HG02678 (cell line): Measurements from ENCODE around the gene TBC1D30.
"Not testable (repeated sequence)": the region's sequence is repeated elsewhere in the genome, so short reads cannot be mapped to it uniquely, and the experiment has no call there.

Experiments used
- ATAC-seq: cut with Tn5 transposase; IDR thresholded peaks from one replicate; pipeline ENCODE4 v1.9.1; 2021; ENCODE audit warnings: mild to moderate bottlenecking, moderate library complexity; ENCODE audit not compliant: unreplicated experiment

The TBC1D30 gene

DNA sequence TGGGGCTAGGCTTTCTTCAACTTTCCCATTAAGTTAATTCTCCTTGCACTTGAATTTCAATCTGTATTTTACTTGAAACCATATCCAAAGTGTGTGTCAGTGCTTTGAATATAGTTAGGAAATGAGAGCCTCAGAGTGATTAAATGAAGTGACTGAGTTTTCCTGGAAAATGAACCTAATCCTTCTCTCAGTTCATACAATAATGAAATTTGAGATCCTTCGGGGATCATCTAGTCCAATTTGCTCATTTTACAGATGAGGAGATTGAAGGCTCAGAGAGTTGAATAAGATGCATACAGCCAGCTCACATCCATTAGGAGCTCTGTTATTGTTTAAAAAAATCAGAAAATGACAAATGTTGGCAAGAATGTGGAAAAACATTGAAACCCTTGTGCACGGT is 18.3 kb upstream of the TBC1D30 start:
- ATAC-seq, result no peak

DNA sequence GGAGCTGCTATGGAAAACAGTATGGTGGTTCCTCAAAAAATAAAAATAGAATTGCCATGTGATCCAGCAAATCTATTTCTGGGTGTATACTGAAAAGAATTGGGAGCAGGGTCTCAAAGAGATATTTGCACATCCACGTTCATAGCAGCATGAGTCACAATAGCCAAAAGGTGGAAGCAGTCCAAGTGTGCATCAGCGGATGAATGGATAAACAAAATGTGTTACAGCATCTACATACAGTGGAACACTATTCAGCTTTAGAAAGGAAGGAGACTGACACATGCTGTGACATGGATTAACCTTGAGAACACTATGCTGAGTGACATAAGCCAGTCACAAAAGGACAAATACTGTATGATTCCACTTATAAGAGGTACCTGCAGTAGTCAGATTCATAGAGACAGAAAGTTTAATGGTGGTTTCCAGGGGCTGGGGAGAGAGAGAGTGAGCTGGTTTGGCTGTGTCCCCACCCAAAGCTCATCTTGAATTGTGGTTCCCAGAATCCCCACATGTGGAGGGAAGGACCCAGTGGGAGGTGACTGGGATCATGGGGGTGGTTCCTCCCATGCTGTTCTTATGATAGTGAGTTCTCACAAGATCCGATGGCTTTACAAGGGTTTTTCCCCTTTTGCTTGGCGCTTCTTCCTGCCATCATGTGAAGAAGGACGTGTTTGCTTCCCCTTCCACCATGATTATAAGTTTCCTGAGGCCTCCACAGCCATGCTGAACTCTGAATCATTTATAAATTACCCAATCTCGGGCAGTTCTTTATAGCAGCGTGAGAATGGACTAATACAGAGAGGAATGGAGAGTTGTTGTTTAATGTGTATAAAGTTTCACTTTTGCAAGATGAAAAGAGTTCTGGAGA is 17.6 kb upstream of the TBC1D30 start:
- ATAC-seq, result no peak

DNA sequence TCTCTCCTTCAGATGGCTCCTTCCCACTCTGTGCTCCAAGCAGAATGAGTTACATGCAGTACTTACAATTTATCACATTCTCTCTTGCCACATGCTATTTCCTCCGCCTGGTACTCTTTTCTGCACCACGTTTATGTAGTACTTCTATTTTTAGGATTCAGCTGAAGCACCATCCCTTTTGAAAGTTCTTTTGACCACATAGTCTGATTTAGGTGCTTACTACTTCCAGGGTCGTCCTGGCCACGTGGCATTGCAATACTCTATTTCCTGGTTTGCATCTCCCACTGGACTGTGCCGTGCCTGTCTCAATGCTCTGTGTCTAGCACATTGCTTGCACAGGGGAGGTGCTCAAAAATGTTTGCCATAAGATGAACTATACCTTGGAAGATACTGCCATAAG is 16.3 kb upstream of the TBC1D30 start:
- ATAC-seq, result no peak

DNA sequence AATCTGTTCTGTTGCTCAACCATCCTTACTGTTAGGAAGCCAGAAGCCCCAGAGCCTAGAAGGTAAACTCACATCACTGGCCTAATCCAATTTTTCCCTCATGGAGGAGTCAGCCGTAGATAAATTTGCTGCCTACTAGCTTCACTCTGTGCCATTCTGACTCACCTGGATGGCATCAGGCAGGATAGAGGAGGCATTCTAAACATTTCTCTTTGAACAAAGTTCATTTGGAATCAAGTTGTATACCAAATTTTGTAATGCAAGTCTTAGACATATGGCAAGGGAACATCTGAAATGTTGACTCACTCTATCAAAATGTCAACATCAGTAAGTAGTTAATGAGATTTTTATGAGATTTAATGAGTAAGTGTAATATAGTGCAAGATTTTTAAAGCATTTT is 13.6 kb upstream of the TBC1D30 start:
- ATAC-seq, result no peak

DNA sequence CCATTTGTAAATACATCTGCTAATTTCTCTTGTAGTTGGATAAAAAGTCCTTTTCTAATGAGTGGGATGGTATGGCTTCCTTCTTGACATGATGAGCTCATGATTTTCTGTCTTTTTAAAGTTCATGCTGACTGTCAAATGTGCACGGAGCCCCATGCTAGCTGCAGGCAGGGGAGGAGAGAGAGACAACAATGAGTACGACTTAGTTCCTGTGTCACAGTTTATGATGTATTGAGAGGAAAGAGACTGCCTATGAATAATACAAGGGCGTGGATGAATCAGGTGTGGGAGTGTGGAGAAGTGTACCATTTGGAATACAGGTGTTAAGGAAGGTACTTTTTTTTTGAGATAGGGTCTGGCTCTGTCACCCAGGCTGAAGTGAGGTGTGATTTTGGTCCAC is 10.7 kb upstream of the TBC1D30 start:
- ATAC-seq, result no peak

DNA sequence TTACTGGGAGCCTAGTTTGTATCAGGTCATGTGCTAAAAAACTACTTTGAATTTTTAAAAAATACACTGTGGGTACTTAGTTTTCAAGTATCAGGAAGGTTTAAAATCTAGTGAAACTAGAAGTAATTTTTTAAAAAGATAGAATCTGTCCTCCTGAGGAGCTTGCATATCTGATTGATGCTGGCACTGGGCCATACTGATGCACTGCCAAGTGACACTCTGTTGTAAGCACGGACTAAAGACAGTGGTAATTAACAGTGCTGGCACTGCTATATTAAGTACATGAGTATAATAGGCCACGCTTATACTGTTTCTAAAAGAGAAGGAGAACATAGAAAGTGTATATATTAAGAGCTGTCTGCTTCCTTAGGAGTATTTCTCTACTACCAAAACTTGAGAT is 10.0 kb upstream of the TBC1D30 start:
- ATAC-seq, result no peak

DNA sequence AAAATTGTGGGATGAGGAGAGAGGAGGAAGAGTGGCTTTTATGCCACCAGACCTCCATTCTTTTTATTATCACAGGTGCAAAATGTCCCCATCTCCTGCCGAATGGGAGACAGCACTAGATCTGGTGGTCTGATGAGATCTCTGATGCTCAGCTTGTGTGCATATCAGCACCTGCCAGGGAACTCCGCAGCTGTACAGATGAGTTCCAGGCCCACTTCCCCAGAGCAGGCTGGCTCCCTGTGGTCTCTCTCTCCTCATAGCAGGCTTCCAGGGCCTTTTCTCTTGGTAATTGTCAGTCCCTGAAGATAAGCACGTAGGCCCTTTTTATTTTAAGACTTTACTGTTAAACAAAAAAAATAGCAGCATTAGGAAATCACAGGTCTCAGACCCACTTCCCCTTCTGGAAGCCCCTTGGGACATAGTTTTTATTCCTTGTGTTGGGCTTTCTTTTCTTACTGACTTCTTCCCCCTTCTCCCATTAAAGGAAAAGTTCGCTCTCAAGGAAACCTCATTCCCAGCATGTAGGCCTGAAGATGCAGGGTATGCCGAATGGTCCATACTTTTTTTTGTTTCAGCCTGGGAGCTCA is 4.5 kb upstream of the TBC1D30 start:
- no peak for ATAC-seq

DNA sequence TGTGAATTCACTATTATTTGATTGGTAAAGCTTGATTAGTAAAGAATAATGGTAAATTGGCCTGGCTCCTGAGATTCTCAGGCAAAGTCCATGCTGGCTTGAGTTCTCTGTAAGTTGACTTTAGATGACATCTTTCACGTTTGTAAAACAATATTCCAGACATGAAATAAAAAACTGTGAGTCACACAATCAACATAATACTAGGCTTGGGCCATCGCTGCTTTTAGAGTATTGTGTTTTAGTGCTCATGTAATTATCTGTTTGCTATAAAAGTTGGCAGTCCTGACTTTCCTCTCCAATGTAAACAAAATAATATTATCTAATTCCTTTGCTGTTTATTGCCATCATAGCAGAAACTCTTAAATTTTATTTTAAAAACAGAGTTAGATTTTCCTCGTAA is 3.9 kb upstream of the TBC1D30 start:
- no peak for ATAC-seq

DNA sequence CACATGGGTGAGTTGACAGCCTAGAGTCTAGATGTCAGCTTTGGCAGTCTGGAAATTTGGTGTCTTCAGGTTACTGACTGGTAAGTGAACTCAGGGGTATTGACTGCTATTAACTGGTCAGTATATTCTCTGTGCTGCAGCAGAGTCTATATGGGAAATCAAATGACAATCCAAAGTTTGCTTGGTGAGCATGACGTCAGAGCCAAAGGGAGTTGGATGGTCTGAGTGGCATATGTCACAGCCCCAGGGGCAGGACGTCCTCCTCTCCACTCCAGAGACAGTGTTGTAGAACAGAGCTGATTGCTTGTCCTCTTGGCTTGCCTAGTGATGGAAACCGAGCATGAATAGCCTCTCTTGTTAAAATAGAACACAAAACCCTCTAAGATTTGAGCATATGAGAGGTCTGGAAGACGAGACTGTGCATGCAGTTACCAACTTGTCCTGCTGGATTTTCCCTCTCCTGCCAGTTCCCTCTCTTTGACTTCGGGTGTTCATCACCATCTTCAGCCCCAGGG is 3.3 kb upstream of the TBC1D30 start:
- no peak for ATAC-seq

DNA sequence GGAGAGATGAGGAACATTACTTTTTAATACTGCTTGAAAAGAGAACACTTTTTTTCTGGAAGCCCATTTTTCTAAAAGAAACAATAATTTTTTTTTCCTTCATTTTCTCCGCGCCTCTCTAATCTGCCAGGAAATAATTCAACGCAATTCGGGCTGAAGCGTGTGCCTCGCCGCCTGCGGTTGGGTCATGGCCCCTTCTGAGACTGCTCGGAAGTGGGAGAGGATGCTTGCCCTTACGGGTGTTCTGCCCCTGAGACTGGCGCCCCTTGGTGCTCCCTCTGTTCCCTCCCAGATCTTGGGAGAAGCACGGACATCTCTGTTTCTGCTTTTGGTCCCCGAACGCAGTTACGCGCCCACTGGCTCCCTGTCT is 332 bp upstream of the TBC1D30 start:
- peak; percentile 15 for ATAC-seq

DNA sequence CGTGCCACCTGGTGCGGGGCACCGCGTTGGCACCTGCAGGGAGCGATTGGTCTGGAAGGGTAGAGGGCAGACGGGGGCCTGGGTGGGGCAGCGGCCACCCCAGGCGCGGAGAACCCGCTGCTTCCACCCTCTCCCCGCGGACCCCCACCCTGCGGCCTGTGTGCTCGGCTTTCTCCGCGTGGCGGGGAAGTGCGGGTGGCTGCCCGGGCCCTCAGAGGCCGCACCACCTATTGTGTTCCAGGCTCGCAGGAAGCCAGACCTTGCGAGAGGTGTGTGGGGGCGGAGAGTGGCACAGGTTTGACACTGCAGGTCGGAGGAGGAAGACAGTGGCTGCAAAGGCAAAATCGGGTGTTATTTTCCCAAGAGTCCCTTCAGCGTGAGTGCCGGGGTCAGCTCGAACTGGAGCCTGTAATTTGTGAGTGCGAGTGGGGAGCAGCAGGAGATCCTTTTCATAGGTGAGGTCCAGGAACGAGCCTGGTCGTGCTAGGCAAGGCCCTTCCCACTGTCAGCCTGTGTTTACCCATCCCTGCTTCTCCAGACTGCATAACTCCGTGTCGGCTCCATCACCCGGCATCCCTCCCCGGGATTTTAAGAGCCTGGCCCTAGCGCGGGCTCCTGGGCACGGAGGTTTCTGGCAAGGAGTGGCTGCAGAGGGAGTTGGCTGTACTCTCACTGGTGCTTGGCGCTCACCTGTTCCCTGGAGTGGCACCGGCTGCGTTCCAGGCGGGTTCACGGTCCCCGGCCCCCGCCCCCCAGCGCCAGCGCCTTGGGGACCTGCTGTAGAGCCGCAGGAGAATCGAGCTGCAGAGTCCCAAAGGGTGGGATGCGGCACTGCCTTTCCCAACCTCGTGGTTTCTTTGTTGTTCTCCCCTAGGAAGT is 935 bp downstream of the TBC1D30 start:
- no peak for ATAC-seq

DNA sequence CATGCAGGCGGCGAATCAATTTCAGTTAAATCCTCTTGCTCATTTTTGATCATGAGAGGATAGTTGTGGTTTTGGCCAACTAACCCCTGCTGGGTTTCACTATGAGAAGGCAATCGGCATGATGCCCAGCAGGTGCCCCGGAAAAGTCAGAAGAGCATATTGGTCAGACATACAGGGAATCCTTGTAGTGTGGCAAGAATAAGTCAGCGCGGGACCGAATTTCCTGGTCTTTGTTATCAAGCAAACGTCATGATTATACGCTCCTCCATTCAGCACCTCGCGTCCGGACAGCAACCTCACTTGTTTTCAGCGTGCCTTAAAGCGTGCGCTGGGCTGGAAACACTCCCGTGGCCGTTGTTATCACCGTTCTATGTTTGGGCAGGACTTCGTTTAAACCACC is 1.8 kb downstream of the TBC1D30 start:
- ATAC-seq, result peak; percentile 50

DNA sequence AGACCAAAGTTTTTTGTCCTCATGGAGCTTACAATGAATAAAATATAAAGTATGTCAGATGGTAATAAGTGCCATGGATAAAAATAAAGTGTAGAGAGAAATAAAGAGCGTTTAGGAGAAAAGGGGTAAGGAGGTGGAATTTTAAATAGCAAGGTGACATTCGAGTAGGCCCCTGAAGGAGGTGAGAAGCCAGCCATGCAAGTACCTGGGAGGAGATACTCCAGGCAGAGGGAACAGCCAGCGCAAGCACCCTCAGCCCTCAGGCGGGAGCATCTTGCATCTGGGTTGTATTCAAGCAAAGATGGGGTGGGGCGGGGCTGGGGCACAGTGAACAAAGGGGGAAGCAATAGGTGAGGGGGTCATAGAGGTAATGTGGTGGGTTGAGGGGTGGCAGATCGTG is 4.3 kb downstream of the TBC1D30 start:
- no peak for ATAC-seq

DNA sequence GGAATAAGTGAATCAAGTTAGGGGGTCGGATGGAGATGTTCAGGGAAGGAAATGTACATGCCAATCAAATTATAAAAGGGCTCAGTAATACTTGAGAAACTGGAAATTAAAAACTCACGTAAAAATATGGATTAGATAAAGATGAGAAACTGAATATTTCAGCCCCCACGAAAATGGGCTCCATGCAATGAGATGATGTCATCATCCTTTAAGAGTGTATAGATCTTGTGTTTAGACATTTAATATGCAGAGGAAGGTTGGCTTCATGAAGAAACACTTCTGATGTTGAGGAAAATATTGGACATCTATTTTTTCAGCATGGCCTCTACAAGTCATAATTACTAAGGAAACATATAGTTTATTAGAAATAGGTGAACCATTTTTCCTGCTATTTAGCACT is 9.5 kb downstream of the TBC1D30 start:
- ATAC-seq, result no peak

DNA sequence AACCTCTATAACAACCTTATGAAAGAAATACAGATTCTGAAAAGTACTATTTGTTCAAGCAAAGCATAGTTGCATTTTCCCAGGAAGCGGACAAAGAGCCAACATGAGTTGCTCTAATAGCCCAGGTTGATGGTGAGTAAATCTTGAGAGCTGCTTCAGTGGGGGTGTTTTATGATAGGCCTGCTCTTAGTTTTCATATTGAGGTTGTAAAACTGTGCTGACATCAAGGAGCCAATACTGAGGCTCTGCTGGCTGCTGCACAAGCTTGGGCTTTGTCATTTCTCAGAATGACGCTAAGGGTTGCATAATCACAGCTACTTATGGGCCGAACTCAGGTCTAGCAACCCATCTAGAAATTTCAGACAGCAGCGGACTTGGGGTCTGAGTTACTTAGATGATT is 11.5 kb downstream of the TBC1D30 start:
- ATAC-seq, result no peak

DNA sequence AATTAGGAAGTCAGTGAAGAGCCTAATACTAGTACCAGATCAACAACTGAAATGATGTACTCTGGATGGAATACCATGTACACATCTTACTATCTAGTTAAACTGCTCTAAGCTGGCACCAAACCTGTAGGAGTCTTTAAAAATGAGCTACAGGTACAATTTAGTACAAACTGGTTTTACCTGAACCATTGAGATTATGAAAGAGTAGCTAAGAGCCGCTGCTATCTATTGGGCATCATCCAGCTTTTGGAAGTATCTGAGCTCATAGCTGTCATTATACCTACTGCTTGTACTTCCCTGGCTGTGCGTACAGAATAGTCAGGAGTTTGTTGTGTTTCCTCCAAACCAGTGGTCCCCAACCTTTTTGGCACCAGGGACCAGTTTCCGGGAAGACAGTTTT is 12.4 kb downstream of the TBC1D30 start:
- no peak for ATAC-seq

DNA sequence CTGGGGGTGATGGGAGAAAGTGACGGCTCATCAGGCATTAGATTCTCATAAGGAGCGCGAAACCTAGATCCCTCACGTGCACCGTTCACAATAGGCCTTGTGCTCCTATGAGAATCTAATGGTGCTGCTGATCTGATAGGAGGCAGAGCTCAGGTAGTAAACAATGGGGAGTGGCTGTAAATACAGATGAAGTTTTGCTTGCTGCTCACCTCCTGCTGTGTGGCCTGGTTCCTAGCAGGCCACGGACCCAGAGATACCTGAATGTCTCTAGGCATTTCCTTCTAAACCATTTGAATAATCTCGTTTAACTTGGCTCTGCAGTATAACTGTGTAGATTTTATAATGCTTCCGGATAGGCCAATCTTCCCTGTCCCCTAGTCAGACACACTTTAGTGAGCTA is 13.0 kb downstream of the TBC1D30 start:
- ATAC-seq, result no peak

DNA sequence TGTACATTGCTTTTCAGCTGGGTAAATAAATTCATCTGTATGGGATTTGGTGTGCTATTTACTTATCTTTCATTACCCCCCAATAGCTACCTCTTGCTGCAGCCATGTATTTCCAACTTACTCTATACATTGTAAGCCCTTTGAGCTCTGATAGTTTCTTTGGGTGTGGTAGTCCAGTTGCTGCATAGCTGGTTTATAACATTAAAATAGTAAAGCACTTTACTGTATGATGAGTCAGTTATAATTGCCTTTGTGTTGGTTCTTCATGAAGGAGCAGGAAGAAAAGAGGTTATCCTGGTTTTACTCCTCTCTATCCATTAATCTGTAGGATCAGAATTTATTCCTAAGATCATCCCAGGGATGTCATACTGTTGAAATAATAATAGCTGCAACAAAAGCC is 15.7 kb downstream of the TBC1D30 start:
- no peak for ATAC-seq

DNA sequence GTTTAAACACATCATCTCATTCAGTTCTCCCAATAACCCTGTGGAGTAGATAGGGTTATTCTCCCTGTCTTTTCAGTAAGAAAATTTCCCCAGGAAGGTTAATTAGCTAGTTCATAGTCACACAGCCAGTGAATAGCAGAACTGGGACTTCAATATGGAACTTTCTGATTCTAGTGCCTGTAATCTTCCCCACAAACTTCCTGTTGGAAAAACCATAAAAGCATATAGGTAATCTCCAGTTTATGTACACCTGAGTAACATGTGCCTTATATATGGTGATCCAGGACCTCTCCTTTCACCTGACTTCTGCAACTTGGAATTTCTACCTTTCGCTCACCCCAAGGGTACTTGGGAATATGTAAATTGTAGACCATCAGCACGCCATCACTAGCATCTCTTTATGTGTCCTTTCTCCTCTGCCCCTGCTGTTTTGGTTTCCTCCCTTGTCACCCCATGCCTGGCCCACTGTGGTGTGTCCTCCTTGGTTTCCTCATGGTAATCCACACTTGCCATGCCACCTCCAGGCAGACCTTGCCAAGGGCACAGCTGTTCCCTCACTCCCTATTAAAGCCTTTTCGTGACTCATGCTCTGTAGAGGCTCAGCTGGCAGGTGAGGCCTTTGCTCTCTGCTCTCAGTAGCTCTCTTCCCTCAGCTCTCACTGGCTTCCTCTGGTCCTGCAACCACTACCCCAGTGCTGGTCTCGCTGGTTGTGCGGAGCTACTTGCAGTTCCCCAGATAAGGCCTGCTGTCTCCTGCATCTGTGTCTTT is 16.7 kb downstream of the TBC1D30 start:
- no peak for ATAC-seq

DNA sequence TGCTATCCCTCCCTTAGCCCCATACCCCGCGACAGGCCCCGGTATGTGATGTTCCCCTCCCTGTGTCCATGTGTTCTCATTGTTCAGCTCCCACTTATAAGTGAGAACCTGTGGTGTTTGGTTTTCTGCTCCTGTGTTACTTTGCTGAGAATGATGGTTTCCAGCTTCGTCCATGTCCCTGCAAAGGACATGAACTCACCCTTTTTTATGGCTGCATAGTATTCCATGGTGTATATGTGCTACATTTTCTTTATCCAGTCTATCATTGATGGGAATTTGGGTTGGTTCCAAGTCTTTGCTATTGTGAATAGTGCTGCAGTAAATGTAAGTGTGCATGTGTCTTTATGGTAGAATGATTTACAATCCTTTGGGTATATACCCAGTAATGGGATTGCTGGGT is 24.0 kb downstream of the TBC1D30 start:
- not testable (repeated sequence) for ATAC-seq
